ENCODE data around the gene OR51D1. TPM values are rescaled to one million over a fixed set of nuclear protein-coding genes. Genes with fewer than 3 reads are reported as not detected.

Gene OR51D1
- total and polyA plus RNA-seq, 9 of the 15 experiments (the other 6 are each of a cell fraction or from before 2014, with no cell fraction given), result not detected

GRCh38 chr11:4607781-4608666 lies 29.3 kb upstream of the OR51D1 start, which contains the start of gene TRIM68 (continued):
- TF ChIP-seq MLX (CRISPR knock-in tag; conservative IDR thresholded peaks at IDR 0.05), result no peak
- TF ChIP-seq ZNF197 (CRISPR knock-in tag; IDR thresholded peaks at IDR 0.05; ENCODE audit: low read depth), result no peak
- TF ChIP-seq IRF1 (CRISPR knock-in tag; IDR thresholded peaks at IDR 0.05; ENCODE audit: borderline replicate concordance), result no peak
- TF ChIP-seq TFAM (CRISPR knock-in tag; conservative IDR thresholded peaks at IDR 0.05), result no peak
- TF ChIP-seq KDM4B (IDR thresholded peaks at IDR 0.05; ENCODE audit: borderline replicate concordance in 2 of 2, low read depth in 1 of 2), result no peak
- TF ChIP-seq CREB3 (tag; conservative IDR thresholded peaks at IDR 0.05; ENCODE audit: low read depth), result 0 out of 2 replicates have a peak, but pooled peaks have one; percentile 50
- TF ChIP-seq AFF1 (IDR thresholded peaks at IDR 0.05; ENCODE audit: low read depth in 1 of 2, partially characterized antibody in 2 of 2), result no peak
- TF ChIP-seq EWSR1 (IDR thresholded peaks at IDR 0.05; ENCODE audit: borderline replicate concordance, low read depth, partially characterized antibody), result no peak
- no peak for TF ChIP-seq IFI16 (CRISPR knock-in tag; IDR thresholded peaks at IDR 0.05)
- TF ChIP-seq TRIM28 (IDR thresholded peaks at IDR 0.05), result no peak
- 0 out of 2 replicates have a peak, but pooled peaks have one; percentile 66 for TF ChIP-seq CC2D1A (IDR thresholded peaks at IDR 0.05)
- no peak for TF ChIP-seq MIER1 (IDR thresholded peaks at IDR 0.05; ENCODE audit: low read depth)
- no peak for TF ChIP-seq CBX5 (IDR thresholded peaks at IDR 0.05; ENCODE audit: borderline replicate concordance, low read depth)
- no peak for TF ChIP-seq BDP1 (IDR thresholded peaks at IDR 0.05; ENCODE audit: insufficient read depth, insufficient read length)
- peak; percentile 67 for TF ChIP-seq ATF7 (IDR thresholded peaks at IDR 0.05)
- TF ChIP-seq GTF2F1 (IDR thresholded peaks at IDR 0.05; ENCODE audit: low read depth, low read length), result no peak
- no peak for TF ChIP-seq HOMEZ (CRISPR knock-in tag; IDR thresholded peaks at IDR 0.05)
- peak; percentile 91 to 92 for TF ChIP-seq NRF1 (conservative IDR thresholded peaks at IDR 0.05 in 1 of 2, IDR thresholded peaks at IDR 0.05 in 1 of 2)

Measured in K562 (cell line).